Hepatocyte (in vitro differentiated cells): ENCODE results near the gene PYY.

Experiments
- EZH2 ChIP-seq: fragments of 200-600 bp; sonication (generic); IDR thresholded peaks from 2 replicates; pipeline ENCODE4 v1.6.1; 2016; ENCODE audit warnings: antibody characterized with exemption, mild to moderate bottlenecking, borderline replicate concordance
- TF ChIP-seq, protein P1 (sequence below): fragments of 200-600 bp; sonication (generic); IDR thresholded peaks from 2 replicates; pipeline ENCODE4 v1.5.1; 2016; ENCODE audit warnings: antibody characterized with exemption, mild to moderate bottlenecking; ENCODE audit not compliant: poor library complexity

DNA sequence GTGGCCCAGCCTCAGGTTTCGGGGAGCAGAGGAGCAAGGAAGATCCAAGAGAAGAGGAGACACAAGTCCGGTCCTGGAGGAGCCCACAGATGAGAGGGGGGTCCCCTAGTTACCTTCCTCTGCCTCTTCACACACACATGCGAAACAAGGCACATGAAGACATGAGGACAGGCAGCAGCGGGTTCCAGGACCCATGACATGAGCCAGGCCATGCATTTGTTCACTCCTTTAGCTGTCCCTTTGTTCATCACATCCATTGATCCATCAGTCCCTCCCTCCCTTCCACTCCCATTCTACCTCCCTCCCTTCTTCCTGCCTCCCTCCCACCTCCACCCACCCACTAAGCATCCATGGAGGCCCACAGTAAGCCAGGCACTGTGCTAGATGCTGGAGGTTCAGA is 20.8 kb downstream of the PYY start:
- TF ChIP-seq, protein P1, sequence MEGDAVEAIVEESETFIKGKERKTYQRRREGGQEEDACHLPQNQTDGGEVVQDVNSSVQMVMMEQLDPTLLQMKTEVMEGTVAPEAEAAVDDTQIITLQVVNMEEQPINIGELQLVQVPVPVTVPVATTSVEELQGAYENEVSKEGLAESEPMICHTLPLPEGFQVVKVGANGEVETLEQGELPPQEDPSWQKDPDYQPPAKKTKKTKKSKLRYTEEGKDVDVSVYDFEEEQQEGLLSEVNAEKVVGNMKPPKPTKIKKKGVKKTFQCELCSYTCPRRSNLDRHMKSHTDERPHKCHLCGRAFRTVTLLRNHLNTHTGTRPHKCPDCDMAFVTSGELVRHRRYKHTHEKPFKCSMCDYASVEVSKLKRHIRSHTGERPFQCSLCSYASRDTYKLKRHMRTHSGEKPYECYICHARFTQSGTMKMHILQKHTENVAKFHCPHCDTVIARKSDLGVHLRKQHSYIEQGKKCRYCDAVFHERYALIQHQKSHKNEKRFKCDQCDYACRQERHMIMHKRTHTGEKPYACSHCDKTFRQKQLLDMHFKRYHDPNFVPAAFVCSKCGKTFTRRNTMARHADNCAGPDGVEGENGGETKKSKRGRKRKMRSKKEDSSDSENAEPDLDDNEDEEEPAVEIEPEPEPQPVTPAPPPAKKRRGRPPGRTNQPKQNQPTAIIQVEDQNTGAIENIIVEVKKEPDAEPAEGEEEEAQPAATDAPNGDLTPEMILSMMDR = no peak
- no peak for TF ChIP-seq EZH2
